Measurements from ENCODE around the gene MFSD8.
A peak's percentile ranks its signal among the peaks of the same experiment; 100 is the strongest.
"Not testable (repeated sequence)": the region's sequence is repeated elsewhere in the genome, so short reads cannot be mapped to it uniquely, and the experiment has no call there.

The MFSD8 gene, protein sequence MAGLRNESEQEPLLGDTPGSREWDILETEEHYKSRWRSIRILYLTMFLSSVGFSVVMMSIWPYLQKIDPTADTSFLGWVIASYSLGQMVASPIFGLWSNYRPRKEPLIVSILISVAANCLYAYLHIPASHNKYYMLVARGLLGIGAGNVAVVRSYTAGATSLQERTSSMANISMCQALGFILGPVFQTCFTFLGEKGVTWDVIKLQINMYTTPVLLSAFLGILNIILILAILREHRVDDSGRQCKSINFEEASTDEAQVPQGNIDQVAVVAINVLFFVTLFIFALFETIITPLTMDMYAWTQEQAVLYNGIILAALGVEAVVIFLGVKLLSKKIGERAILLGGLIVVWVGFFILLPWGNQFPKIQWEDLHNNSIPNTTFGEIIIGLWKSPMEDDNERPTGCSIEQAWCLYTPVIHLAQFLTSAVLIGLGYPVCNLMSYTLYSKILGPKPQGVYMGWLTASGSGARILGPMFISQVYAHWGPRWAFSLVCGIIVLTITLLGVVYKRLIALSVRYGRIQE

DNA sequence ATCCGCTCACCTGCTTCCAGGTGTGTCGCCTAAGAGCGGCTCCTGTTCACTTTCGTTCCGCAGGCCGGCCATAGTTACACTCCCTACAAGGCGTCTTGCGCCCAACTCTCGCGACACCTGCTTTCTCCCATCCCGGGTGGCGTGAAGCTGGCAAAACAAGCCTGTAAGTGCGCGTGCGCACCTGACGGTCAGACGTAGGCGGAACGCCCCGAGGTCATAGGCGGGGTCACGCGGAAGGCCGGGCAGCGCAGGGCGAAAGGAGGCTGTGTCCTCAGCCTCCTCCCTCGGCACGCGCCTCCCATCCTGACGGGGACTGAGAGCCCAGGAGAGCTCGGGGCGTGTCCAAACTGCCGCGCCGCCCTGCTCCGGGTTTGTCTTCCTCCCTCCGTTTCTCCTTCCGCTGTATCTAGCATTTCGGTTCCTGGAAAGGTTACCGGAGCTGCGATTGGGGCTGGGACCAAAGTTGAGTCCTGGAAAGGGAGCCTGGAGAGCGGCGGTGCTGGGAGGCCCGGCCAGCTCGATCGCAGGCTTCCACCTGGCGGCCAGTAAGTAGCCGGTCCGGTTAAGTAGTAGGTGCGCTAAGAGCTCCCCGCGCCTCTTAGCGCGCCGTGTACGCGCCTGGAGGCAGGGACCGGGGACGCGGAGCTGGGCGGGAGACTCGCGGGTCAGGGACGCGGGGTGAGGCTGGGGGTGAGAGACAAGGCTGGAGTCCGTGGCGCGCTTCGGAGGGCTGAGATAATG is at the start of gene MFSD8, which contains the start of gene ABHD18:
TSS of gene MFSD8 (minus strand) at position 112 of the 741 bp plus-strand sequence. CDS start at position 72, 40 bp downstream.
TSS of gene ABHD18 (plus strand) at position 345 of the 741 bp plus-strand sequence. CDS start 17,550 bp downstream, outside the sequence.
- peak; percentile 99 for DNase-seq (ENCODE audit: low read depth)

DNA sequence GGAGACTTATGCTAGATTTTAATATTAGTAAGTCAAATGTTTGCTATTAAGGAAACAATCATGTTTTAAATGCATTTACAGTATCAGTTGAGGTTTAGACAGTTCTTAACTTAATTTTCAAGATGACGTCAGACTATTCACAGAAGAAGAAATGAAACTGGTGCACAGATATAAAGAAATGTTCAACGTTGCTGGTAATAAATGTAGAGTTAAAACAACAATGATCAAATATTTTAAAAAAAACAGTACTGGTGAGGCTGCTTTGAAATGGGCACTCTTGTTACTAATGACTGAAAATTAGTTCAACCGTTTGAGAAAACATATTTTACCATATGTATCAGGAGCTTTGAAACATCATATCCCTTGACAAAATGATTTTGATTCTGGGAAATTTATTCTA is 44.5 kb upstream of the MFSD8 start:
- no peak for DNase-seq (ENCODE audit: low read depth)

DNA sequence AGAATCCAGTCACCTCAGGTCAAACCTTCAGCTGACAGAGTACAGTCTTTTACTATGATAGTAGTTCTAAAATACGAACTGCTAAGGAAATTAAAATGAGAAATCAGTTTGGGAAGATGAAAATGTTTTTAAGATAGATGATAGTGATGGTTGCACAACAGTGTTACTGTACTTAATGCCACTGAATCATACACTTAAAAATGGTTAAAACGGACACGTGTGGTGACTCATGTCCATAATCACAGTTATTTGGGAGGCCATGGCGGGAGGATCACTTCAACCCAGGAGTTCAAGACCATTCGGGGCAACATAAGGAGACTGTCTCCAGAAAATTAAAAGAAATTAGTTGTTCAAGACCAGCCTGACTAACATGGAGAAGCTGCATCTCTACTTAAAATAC is 41.6 kb upstream of the MFSD8 start:
- DNase-seq (ENCODE audit: low read depth), result peak; percentile 86

DNA sequence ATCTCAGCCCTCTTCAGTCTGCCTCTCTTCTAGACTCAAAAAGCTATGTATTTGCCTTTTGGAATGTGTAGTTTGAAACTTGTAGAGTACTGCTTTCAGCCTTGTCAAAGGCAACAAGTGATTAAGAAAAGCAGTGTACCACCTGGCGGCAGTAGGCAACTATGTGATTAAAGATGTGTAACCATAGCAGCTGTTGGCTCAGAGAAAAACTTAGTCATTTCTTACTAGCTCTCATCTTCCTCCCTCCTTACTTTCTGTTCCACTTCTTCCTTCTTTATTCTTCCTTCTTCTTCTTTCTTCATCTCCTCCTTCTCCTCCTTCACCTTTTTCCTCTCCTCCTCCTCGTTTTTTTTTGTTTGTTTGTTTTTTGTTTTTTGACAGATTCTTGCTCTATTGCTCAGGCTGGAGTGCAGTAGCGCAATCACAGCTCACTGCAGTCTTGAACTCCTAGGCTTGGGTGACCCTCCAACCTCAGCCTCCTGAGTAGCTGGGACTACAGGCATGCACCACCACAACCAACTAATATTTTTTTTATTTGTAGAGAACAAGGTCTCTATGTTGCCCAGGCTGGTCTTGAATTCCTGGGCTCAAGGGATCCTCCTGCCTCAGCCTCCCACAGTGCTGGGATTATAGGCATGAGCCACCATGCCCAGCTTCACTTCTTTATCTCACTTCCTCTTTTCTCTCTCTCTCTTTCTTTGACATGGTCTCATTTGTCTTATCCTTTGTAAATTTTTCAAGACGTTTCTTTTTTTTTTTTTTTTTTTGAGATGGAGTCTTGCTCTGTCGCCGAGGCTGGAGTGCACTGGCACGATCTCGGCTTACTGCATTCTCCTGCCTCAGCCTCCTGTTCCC is 32.8 kb upstream of the MFSD8 start:
- DNase-seq (ENCODE audit: low read depth), result peak; percentile 80

DNA sequence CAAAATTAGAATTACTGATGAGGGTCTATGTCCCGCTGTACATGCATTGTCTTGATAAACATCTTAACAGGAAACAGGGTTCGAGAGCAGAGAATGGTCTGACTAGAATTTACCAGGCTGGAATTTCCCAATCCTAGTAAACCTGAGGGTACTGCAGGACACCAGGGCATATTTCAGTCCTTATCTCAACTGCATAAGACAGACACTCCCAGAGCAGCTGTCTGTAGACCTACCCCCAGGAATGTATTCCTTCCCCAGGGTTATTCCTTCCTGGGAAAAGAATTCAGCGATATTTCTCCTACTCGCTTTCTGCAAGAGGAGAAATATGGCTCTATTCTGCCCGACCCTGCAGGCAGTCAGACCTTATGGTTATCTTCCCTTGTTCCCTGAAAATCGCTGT is 31.5 kb upstream of the MFSD8 start:
- not testable (repeated sequence) for DNase-seq (ENCODE audit: low read depth)

DNA sequence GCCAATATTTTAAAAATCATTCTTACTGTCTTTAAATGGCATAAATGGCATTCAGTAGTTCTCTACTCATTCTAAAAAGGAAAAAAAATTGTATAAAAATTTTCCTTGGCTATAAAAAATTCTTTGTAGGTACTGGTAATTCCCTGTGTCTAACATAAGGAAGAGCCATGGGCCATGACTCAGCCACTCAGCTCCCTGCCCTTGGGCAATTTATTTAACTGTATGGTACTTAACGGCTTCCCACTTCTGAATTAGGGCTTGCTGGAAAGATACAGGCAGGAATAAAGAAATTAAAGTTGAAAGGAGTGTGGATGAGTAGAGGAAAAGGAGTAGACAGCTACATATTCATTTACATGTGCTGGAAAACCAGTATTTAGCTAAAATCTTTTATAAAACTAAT is 30.8 kb upstream of the MFSD8 start:
- peak; percentile 49 for DNase-seq (ENCODE audit: low read depth)

DNA sequence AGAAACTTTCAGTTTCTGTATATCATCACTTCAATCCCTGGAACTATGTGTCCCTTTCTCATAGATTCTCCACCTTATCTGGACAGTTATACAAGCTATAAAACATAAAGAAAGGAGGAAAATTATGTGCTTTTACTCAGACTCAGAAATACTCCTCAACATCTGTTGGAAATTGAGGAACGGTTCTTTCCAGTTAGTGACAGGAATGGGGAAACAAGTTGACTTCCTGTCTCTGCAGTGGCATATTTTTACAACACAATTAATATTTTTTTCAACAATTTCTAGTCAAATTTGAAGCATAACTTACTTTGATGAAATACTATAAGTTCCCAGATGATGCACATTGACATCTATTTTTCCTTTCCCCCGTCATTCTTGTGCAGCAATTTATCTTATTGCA is 28.2 kb upstream of the MFSD8 start:
- DNase-seq (ENCODE audit: low read depth), result no peak

DNA sequence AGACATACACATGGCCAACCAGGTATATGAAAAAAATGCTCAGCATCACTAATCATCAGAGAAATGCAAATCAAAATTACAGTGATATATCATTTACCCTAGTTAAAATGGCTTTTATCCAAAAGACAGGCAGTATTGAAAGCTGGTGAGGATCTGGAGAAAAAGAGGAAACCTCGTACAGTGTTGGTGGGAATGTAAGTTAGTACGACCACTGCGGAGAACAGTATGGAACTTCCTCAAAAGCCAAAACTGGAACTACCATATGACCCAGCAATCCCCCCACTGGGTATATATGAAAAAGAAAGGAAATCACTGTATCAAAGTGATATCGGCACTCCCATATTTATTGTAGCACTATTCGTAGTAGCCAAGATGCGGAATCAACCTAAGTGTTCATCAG is 23.7 kb upstream of the MFSD8 start:
- DNase-seq (ENCODE audit: low read depth), result no peak

DNA sequence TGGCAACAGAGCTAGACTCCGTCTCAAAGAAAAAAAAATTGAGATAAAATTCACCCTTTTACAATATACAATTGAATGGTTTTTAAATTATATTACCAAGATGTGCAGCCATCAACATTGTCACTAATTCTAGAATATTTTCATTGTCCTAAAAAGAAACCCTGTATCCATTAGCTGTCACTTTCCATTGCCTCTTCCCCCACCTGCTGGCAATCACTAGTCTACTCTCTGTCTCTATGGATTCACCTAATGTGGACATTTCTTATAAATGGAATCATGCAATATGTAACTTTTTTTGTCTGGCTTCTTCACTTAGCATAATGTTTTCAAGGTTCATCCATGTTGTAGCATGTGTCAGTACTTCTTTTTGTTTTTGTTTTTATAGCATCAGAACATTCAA is 21.0 kb upstream of the MFSD8 start:
- DNase-seq (ENCODE audit: low read depth), result no peak

DNA sequence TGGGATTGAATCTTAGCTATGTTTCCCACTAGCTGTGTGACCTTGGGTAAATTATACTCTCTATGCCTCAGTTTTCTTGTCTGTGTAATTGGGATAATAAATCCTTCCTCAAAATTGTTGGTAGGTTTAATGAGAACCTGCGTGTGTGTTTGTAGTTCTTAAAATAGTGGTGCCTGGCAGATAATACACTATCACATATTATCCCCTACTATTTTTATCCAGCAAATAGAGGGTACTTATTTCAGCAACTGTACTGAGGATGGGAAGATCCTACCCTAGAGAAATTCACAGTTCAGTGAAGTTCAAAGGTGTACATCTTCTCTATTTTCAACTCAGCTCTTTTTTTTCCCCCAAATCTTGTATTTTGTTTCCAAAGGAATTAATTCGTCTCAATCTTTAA is 17.5 kb upstream of the MFSD8 start:
- no peak for DNase-seq (ENCODE audit: low read depth)

DNA sequence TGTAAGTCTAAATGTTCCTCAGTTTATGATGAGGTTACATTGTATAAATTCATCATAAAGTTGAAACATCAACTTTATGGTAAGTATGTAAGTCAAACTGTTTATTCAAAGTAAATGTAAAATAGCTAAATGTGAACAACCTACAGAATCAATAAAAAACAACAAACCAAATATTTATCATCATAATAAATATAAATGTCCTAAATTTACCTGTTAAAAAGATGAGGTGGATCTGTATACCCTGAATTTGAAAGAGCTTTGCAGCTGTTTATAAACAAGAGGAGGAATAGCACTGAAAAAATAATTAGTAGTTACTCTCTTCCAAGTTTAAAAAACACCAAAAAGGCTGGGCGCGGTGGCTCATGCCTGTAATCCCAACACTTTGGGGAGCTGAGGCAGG is 14.0 kb upstream of the MFSD8 start:
- no peak for DNase-seq (ENCODE audit: low read depth)

DNA sequence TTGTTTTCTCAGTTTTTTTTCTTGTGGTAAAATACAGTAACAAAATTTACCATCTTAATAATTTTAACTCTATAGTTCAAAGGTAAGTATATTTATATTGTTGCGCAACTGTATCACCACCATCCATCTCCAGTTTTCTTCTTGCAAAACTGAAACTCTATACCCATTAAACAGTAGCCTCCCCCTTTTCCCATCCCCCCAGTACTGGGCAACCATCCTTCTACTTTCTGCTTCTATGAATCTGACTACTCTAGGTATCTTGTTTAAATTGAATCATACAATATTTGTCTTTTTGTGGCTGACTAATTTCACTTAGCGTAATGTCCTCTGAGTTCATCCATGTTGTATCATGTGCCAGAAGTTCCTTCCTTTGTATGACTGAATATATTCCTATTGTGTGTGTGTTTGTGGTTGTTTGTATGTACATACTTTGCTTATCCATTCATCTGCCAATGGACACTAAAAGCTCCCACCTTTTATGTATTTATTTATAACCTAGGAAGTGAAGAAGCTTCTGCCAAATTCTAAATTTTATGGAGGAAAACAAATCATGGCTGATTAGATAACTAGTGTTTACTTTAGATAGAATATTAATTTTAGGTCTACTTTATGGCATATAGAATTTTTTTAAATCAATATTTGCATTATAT is 10.3 kb upstream of the MFSD8 start:
- DNase-seq (ENCODE audit: low read depth), result peak; percentile 39

DNA sequence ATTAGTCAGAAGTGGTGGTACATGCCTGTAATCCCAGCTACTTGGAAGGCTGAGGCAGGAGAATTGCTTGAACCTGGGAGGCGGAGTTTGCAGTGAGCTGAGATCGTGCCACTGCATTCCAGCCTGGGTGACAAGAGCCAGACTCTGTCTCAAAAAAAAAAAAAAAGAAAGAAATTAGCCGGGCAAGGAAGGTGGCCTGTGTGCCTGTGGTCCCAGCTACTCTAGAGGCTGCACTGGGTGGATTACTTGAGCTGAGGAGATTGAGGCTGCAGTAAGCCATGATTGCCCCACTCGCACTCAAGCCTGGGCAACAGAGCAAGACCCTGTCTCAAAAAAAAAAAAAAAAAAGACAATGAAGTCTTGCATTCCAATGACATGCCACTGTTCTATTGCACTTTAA is 6.0 kb upstream of the MFSD8 start:
- DNase-seq (ENCODE audit: low read depth), result not testable (repeated sequence)

DNA sequence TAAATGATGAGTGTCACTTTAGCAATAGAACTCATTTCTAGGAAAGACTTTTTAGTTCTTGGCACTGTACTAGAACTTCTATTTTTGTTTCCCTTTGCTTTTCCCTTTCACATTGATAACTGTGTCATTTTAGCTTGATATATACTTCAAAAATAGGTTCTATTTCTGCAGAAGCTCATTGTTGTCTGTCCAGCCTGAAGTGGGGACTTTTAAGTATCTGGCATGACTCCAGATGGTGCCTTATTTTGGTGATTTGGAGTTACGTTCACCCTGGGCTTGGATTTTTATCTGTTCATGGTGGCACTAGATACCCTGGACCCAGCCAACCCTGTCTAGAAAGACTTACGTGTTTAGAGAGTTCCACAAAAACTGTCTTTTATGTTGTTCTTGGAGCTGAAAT is 3.6 kb upstream of the MFSD8 start:
- no peak for DNase-seq (ENCODE audit: low read depth)

DNA sequence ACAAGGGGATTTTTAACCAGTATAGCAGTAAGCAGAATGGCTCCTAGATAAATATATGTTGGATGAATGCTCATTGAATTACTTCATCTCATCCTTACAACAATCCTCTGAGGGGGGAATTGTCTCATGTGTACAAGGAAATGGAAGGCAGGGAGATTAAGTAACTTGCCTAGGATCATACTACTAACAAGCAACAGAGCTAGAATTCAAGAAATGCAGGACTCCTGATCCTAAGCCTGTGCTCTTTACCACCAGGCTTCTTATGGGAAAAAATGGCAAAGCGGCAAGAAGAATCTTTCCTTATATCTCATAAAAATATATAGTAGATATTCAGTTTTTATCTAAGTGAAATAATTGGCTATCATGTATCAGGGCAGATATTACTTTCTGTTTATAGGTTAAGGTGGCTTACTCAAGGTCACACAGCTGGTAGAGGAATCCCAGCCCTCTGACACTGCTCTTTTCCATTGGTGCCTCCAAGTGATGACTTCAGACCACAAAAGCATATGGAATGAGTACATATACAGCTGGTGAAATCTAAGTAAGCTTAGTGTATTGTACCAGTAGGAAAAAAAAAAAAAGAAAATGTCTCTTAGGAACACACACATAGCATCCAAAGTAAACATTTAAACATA is 2.3 kb upstream of the MFSD8 start:
- peak; percentile 26 for DNase-seq (ENCODE audit: low read depth)

DNA sequence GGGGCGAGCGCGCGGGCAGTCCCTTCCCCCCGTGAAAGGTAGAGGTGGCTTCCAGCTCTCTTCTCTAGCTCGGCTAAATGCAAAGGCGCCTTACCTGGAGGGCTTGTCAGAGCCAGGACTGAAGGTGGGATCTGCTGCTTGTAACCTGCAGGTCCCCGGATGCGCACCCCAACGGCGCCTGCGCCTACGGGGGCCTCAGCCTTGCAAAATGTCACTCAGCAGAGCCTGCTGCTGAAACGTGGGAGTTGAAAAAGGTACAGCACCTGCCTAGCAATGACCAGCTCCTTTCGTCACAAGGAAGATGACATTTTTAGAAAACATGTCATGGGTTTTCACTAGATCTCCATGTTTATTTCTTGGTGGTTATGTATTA is 816 bp upstream of the MFSD8 start:
- peak; percentile 12 for DNase-seq (ENCODE audit: low read depth)

DNA sequence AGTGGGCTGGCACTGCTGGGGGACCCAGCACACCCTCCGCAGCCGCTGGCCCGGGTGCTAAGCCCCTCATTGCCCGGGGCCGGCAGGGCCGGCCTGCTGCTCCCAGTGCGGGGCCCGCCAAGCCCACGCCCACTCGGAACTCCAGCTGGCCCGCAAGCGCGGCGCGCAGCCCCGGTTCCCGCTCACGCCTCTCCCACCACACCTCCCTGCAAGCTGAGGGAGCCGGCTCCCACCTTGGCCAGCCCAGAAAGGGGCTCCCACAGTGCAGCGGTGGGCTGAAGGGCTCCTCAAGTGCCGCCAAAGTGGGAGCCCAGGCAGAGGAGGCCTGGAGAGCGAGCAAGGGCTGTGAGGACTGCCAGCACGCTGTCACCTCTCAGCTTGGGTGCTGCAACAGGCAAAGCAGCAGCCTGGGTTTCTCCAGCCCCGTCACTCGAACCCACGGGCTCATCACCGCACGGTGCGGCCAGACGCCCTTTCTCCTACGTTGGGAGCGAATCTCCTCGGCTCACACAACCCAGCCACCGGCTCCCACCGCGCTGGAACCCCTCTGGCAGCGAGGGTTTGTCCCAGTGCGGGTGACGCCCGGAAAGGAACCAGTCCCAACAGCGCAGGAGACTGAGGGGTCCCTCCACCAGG is 429 bp downstream of the MFSD8 start:
- not testable (repeated sequence) for DNase-seq (ENCODE audit: low read depth)

DNA sequence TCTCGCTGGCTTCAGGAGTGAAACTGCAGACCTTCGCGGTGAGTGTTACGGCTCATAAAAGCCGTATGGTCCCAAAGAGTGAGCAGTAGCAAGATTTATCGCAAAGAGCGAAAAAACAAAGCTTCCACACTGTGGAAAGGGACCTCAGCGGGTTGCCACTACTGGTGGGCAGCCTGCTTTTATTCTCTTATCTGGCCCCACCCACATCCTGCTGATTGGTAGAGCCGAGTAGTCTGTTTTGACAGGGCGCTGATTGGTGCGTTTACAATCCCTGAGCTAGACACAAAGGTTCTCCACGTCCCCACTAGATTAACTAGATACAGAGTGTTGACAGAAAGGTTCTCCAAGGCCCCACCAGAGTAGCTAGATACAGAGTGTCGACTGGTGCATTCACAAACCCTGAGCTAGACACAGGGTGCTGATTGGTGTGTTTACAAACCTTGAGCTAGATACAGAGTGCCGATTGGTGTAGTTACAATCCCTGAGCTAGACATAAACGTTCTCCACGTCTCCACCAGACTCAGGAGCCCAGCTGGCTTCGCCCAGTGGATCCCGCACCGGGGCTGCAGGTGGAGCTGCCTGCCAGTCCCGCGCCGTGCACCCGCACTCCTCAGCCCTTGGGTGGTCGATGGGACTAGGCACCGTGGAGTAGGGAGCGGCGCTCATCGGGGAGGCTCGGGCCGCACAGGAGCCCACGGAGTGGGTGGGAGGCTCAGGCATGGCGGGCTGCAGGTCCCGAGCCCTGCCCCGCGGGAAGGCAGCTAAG is 1.2 kb downstream of the MFSD8 start:
- not testable (repeated sequence) for DNase-seq (ENCODE audit: low read depth)

DNA sequence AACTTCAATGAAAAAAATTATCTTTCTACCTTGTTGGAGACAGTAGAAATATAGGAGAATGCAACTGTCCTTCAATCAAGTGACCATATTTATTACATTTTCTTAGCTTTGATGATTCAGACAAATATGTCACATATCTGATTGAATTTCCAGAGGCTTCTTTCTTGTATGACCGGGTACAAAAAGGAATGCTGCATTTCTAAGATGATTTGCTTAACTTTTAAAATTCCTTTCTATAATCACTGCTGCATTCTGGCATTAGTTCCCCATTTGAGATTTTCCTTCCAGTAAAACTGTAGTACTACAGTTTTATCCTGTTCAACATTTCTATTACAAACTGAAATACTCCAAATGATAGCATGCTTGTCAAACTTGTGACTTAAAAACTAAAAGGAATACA is 5.2 kb downstream of the MFSD8 start:
- DNase-seq (ENCODE audit: low read depth), result peak; percentile 5

DNA sequence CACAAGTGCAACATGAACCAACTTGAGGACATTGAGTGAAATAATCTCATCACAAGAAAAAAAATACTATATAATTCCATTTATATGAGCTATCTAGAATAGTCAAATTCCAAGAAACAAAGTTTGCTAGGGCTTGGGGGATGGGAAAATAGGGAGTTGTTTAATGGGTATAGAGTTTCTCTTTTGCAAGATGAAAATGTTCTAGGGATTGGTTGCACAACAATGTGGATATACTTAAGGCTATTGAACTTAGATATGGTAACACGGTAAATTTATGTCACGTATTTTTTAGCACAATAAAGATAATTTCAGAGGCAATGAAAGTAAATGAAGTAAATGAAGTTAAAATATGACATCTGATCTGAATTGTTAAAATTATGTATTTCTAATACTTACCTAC is 7.9 kb downstream of the MFSD8 start:
- DNase-seq (ENCODE audit: low read depth), result peak; percentile 11
